ENCODE measurements around the gene NR6A1.

DNA sequence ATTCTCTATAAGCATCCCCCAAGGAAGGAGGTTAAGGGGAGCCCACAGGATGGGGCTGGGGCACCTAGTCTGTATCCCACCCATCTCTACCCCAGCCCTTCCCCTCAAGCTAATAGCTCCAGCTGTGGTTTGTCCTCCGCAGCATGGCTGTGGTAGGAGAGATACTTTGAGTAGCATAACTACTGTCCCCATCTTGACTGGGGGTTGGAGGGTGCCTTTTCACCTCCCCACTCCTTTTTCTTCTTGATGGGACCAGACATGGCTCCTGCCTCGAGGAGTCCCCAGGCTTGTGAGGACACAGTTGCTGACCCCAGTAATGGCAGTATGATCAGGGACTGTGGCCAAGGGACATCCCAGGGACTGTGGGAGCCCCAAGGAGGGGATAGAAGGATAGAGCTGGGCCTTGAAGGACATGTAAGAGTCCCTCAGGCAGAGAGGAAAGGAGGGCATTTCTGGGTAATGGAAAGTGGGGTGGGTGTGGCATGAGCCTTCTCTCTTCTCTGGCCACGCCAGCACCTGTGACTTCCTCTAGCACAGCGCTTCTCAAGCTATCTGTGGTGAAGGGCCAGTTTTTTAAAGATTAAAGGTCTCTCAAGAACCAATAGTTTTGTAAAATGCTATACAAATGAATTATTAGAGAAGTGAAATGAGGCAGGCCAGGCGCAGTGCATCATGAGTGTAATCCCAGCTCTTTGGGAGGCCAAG is 19.8 kb upstream of the NR6A1 start:
- TF ChIP-seq CTCF (conservative IDR thresholded peaks at IDR 0.05; ENCODE audit: low read depth in 2 of 2) (no peak), EZH2 (IDR thresholded peaks at IDR 0.05; ENCODE audit: low read depth, unreplicated experiment) (no peak), ETS1 (IDR thresholded peaks at IDR 0.05) (no peak), EZH2phosphoT487 (IDR thresholded peaks at IDR 0.05; ENCODE audit: unreplicated experiment) (no peak), POLR2AphosphoS5 (IDR thresholded peaks at IDR 0.05; ENCODE audit: low read depth) (no peak), JUNB (IDR thresholded peaks at IDR 0.05; ENCODE audit: unreplicated experiment) (no peak), ZNF462 (CRISPR knock-in tag; IDR thresholded peaks at IDR 0.05) (no peak), STAT1 (IDR thresholded peaks at IDR 0.05; ENCODE audit: unreplicated experiment) (no peak), ZNF331 (CRISPR knock-in tag; IDR thresholded peaks at IDR 0.05; ENCODE audit: low read depth) (no peak)
- TF ChIP-seq, protein P1, sequence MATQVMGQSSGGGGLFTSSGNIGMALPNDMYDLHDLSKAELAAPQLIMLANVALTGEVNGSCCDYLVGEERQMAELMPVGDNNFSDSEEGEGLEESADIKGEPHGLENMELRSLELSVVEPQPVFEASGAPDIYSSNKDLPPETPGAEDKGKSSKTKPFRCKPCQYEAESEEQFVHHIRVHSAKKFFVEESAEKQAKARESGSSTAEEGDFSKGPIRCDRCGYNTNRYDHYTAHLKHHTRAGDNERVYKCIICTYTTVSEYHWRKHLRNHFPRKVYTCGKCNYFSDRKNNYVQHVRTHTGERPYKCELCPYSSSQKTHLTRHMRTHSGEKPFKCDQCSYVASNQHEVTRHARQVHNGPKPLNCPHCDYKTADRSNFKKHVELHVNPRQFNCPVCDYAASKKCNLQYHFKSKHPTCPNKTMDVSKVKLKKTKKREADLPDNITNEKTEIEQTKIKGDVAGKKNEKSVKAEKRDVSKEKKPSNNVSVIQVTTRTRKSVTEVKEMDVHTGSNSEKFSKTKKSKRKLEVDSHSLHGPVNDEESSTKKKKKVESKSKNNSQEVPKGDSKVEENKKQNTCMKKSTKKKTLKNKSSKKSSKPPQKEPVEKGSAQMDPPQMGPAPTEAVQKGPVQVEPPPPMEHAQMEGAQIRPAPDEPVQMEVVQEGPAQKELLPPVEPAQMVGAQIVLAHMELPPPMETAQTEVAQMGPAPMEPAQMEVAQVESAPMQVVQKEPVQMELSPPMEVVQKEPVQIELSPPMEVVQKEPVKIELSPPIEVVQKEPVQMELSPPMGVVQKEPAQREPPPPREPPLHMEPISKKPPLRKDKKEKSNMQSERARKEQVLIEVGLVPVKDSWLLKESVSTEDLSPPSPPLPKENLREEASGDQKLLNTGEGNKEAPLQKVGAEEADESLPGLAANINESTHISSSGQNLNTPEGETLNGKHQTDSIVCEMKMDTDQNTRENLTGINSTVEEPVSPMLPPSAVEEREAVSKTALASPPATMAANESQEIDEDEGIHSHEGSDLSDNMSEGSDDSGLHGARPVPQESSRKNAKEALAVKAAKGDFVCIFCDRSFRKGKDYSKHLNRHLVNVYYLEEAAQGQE (IDR thresholded peaks at IDR 0.05; ENCODE audit: unreplicated experiment), result no peak
